Measurements from ENCODE around the gene TTN. TPM values are rescaled to one million over a fixed set of nuclear protein-coding genes. Genes with fewer than 3 reads are reported as not detected.
A peak's percentile ranks its signal among the peaks of the same experiment; 100 is the strongest.

TTN gene
- total RNA-seq, 1 experiment from 2014 or later: 0.05 TPM

DNA sequence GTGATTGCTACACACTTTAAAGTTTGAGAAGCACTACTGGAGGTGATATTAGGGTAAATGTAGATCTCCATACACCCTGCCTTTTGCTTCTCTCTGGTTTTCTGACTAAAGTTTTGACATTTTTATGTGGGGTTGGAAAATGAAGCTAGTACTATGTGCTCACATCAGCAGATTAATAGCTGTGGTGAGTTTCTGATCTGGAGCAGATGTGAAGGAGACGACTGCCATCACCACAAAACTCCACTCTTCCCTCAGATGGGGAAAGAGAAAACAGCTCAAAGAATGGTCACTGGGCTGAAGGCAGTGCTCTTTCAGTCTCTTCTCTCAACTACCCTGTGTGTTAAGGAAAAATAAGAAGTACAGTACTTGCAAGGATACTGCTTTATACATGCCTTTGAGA, 289.7 kb downstream of the TTN start:
- Histone ChIP-seq H3K36me3 (ENCODE audit: control insufficient read depth in 1 of 2, insufficient read depth in 2 of 2, low read length in 2 of 2) (no peaks in the 10 kb centered on the region), H2AFZ (ENCODE audit: low read depth, low read length, poor library complexity, severe bottlenecking) (no peak overlapping the region), H3K27ac (ENCODE audit: low read depth, low read length) (no peak overlapping the region), H3K9ac (ENCODE audit: low read length) (no peak overlapping the region), H3K9me3 (ENCODE audit: control insufficient read depth in 1 of 2, insufficient read depth in 1 of 2, low read depth in 1 of 2, low read length in 2 of 2) (no peaks in the 10 kb centered on the region), H3K4me1 (ENCODE audit: control insufficient read depth in 1 of 2, insufficient read depth in 2 of 2, low read length in 2 of 2) (peaks cover 0 to 5% of the 10 kb centered on the region in 2 experiments; a peak in 1 of 4 replicates), H3K79me2 (ENCODE audit: insufficient read depth, low read length) (no peaks in the 10 kb centered on the region), H3K4me3 (replicated peaks in 1 of 2; ENCODE audit: low read depth in 1 of 2, low read length in 2 of 2) (no peak overlapping the region), H3K9me2 (ENCODE audit: insufficient read depth) (no peaks in the 10 kb centered on the region), H3K27me3 (ENCODE audit: insufficient read depth, low read length) (no peaks in the 10 kb centered on the region), H3K4me2 (ENCODE audit: low read length) (no peak overlapping the region), H4K20me1 (ENCODE audit: insufficient read depth) (no peaks in the 10 kb centered on the region)
- BruUV-seq (replicated peaks): no TSS peak
- CTCF ChIA-PET: no interaction called here
- ATAC-seq (no peak), DNase-seq (ENCODE audit: low read depth, low spot score) (no peak)
- POLR2A ChIA-PET: no interaction called here
- intact Hi-C loops (cut with micrococcal nuclease): no loop called here
- TF ChIP-seq CBX3 (IDR thresholded peaks at IDR 0.05; ENCODE audit: low read depth): no peak
- no peak for TF ChIP-seq RAD21 (IDR thresholded peaks at IDR 0.05; ENCODE audit: low read depth)
- TF ChIP-seq EZH2 (IDR thresholded peaks at IDR 0.05): no peak
- no peak for TF ChIP-seq ZFX (IDR thresholded peaks at IDR 0.05)
- RAD21 ChIA-PET (ENCODE audit: low non-redundant PET in 1 of 2, low total read pairs in 2 of 2, uncharacterized antibody in 2 of 2, unreplicated experiment in 2 of 2): no interaction called here

GRCh38 chr2:178514664-178515063, 292.6 kb downstream of the TTN start:
- no peaks in the 10 kb centered on the region for H3K27me3 ChIP-seq (ENCODE audit: insufficient read depth, low read length)
- BruUV-seq (replicated peaks): no TSS peak
- no peak overlapping the region for H3K9ac ChIP-seq (ENCODE audit: low read length)
- no peak overlapping the region for H3K4me3 ChIP-seq (replicated peaks in 1 of 2; ENCODE audit: low read depth in 1 of 2, low read length in 2 of 2)
- TF ChIP-seq CBX3 (IDR thresholded peaks at IDR 0.05; ENCODE audit: low read depth) (no peak), SRF (IDR thresholded peaks at IDR 0.05; ENCODE audit: low read depth) (peak; percentile 67)
- H3K4me2 ChIP-seq (ENCODE audit: low read length): no peak overlapping the region
- H3K4me1 ChIP-seq (ENCODE audit: control insufficient read depth in 1 of 2, insufficient read depth in 2 of 2, low read length in 2 of 2): peaks cover 0 to 5% of the 10 kb centered on the region in 2 experiments; a peak in 1 of 4 replicates
- no peaks in the 10 kb centered on the region for H3K36me3 ChIP-seq (ENCODE audit: control insufficient read depth in 1 of 2, insufficient read depth in 2 of 2, low read length in 2 of 2)
- H3K27ac ChIP-seq (ENCODE audit: low read depth, low read length): no peak overlapping the region
- H2AFZ ChIP-seq (ENCODE audit: low read depth, low read length, poor library complexity, severe bottlenecking): no peak overlapping the region
- intact Hi-C loops (cut with micrococcal nuclease): no loop called here
- POLR2A ChIA-PET: no interaction called here
- RAD21 ChIA-PET (ENCODE audit: low non-redundant PET in 1 of 2, low total read pairs in 2 of 2, uncharacterized antibody in 2 of 2, unreplicated experiment in 2 of 2): no interaction called here
- no peaks in the 10 kb centered on the region for H3K9me3 ChIP-seq (ENCODE audit: control insufficient read depth in 1 of 2, insufficient read depth in 1 of 2, low read depth in 1 of 2, low read length in 2 of 2)
- no peak; the same call in 1 of the 2 replicates for ATAC-seq
- no peaks in the 10 kb centered on the region for H3K9me2 ChIP-seq (ENCODE audit: insufficient read depth)
- CTCF ChIA-PET: interaction anchor here (1.2 kb wide), 1 partner anchor 8 kb away, joined by 3 read pairs; no protein-coding TSS in a partner anchor
- H4K20me1 ChIP-seq (ENCODE audit: insufficient read depth): no peaks in the 10 kb centered on the region
- no peak for DNase-seq (ENCODE audit: low read depth, low spot score)
- no peaks in the 10 kb centered on the region for H3K79me2 ChIP-seq (ENCODE audit: insufficient read depth, low read length)

Data from HCT116 (cell line).